GM10847 (cell line): ENCODE measurements around the gene KCTD12.

Experiments used
- POLR2A ChIP-seq: IDR thresholded peaks from 2 replicates; pipeline ENCODE4 v1.6.1; 2011; ENCODE audit not compliant: insufficient read length; ENCODE audit errors: extremely low read depth

KCTD12 gene

GRCh38 chr13:76872675-76873074 lies 13.5 kb downstream of the KCTD12 start:
- TF ChIP-seq POLR2A: no peak

GRCh38 chr13:76871432-76871831 lies 14.8 kb downstream of the KCTD12 start:
- TF ChIP-seq POLR2A: no peak

GRCh38 chr13:76868371-76868770 lies 17.8 kb downstream of the KCTD12 start:
- no peak for TF ChIP-seq POLR2A

GRCh38 chr13:76865996-76866503 lies 20.2 kb downstream of the KCTD12 start:
- no peak for TF ChIP-seq POLR2A

- TF ChIP-seq POLR2A: no peak
Observed at GRCh38 chr13:76865109-76865508, 21.1 kb downstream of the KCTD12 start.

- TF ChIP-seq POLR2A: no peak
Observed at GRCh38 chr13:76864259-76864658, 21.9 kb downstream of the KCTD12 start.

- TF ChIP-seq POLR2A: no peak
Observed at GRCh38 chr13:76863022-76863421, 23.2 kb downstream of the KCTD12 start.

GRCh38 chr13:76861859-76862258 lies 24.3 kb downstream of the KCTD12 start:
- no peak for TF ChIP-seq POLR2A

GRCh38 chr13:76860706-76861105 lies 25.5 kb downstream of the KCTD12 start:
- TF ChIP-seq POLR2A: no peak

- TF ChIP-seq POLR2A: no peak
Observed at GRCh38 chr13:76854894-76855293, 31.3 kb downstream of the KCTD12 start.

GRCh38 chr13:76853921-76854608 lies 32.1 kb downstream of the KCTD12 start:
- no peak for TF ChIP-seq POLR2A

GRCh38 chr13:76853481-76853880 lies 32.7 kb downstream of the KCTD12 start:
- TF ChIP-seq POLR2A: no peak

GRCh38 chr13:76852986-76853385 lies 33.2 kb downstream of the KCTD12 start:
- TF ChIP-seq POLR2A: no peak

GRCh38 chr13:76851961-76852360 lies 34.2 kb downstream of the KCTD12 start:
- TF ChIP-seq POLR2A: no peak

GRCh38 chr13:76849493-76849892 lies 36.7 kb downstream of the KCTD12 start:
- TF ChIP-seq POLR2A: no peak

- TF ChIP-seq POLR2A: no peak
Observed at GRCh38 chr13:76848596-76848995, 37.6 kb downstream of the KCTD12 start.

GRCh38 chr13:76846363-76846762 lies 39.8 kb downstream of the KCTD12 start:
- TF ChIP-seq POLR2A: no peak

GRCh38 chr13:76845865-76846264 lies 40.3 kb downstream of the KCTD12 start:
- TF ChIP-seq POLR2A: no peak

GRCh38 chr13:76845367-76845766 lies 40.8 kb downstream of the KCTD12 start:
- TF ChIP-seq POLR2A: no peak
